ENCODE measurements around the gene RPS14. TPM values are rescaled to one million over a fixed set of nuclear protein-coding genes. Genes with fewer than 3 reads are reported as not detected.

Gene RPS14
- polyA plus RNA-seq = 1,000 to 10,000 TPM; 2,525 to 5,825 (median 4,194) TPM
- long read RNA-seq, donor 1, transcript RPS14-205 (3 exons, 3,119 nt) = minor isoform, 510 of 6,287 reads
- long read RNA-seq, donor 1, transcript RPS14-201 (5 exons, 712 nt) = minor isoform, 25 of 6,287 reads
- long read RNA-seq, donor 1, transcript RPS14-206 (2 exons, 398 nt) = minor isoform, 16 of 6,287 reads
- long read RNA-seq, donor 1, transcript RPS14-203 (5 exons, 569 nt) = major isoform, 4,623 of 6,287 reads
- long read RNA-seq, donor 1, partial matches to known transcripts = 869 of 6,287 reads
- long read RNA-seq, donor 1, other reads (novel, unspliced or antisense) = 234 of 6,287 reads
- long read RNA-seq, donor 2, transcript RPS14-205 (3 exons, 3,119 nt) = minor isoform, 88 of 1,358 reads
- long read RNA-seq, donor 2, transcript RPS14-203 (5 exons, 569 nt) = major isoform, 1,045 of 1,358 reads
- long read RNA-seq, donor 2, transcript RPS14-201 (5 exons, 712 nt) = minor isoform, 5 of 1,358 reads
- long read RNA-seq, donor 2, partial matches to known transcripts = 156 of 1,358 reads
- long read RNA-seq, donor 2, other reads (novel, unspliced or antisense) = 59 of 1,358 reads
- long read RNA-seq, donor 3, transcript RPS14-203 (5 exons, 569 nt) = major isoform, 1,355 of 2,016 reads
- long read RNA-seq, donor 3, transcript RPS14-205 (3 exons, 3,119 nt) = minor isoform, 233 of 2,016 reads
- long read RNA-seq, donor 3, transcript RPS14-206 (2 exons, 398 nt) = minor isoform, 5 of 2,016 reads
- long read RNA-seq, donor 3, transcript RPS14-201 (5 exons, 712 nt) = minor isoform, 8 of 2,016 reads
- long read RNA-seq, donor 3, partial matches to known transcripts = 353 of 2,016 reads
- long read RNA-seq, donor 3, other reads (novel, unspliced or antisense) = 61 of 2,016 reads
- long read RNA-seq, donor 4, transcript RPS14-205 (3 exons, 3,119 nt) = minor isoform, 17 of 90 reads
- long read RNA-seq, donor 4, transcript RPS14-203 (5 exons, 569 nt) = major isoform, 65 of 90 reads
- long read RNA-seq, donor 4, partial matches to known transcripts = 6 of 90 reads
- long read RNA-seq, donor 4, other reads (novel, unspliced or antisense) = 0 of 90 reads
- long read RNA-seq, donor 5, transcript RPS14-203 (5 exons, 569 nt) = major isoform, 634 of 929 reads
- long read RNA-seq, donor 5, transcript RPS14-201 (5 exons, 712 nt) = minor isoform, 6 of 929 reads
- long read RNA-seq, donor 5, transcript RPS14-205 (3 exons, 3,119 nt) = minor isoform, 113 of 929 reads
- long read RNA-seq, donor 5, partial matches to known transcripts = 153 of 929 reads
- long read RNA-seq, donor 5, other reads (novel, unspliced or antisense) = 21 of 929 reads
- long read RNA-seq, donor 6, transcript RPS14-203 (5 exons, 569 nt) = major isoform, 1,599 of 2,184 reads
- long read RNA-seq, donor 6, transcript RPS14-205 (3 exons, 3,119 nt) = minor isoform, 201 of 2,184 reads
- long read RNA-seq, donor 6, partial matches to known transcripts = 294 of 2,184 reads
- long read RNA-seq, donor 6, other reads (novel, unspliced or antisense) = 84 of 2,184 reads
- long read RNA-seq, donor 7, transcript RPS14-205 (3 exons, 3,119 nt) = minor isoform, 239 of 2,809 reads
- long read RNA-seq, donor 7, transcript RPS14-201 (5 exons, 712 nt) = minor isoform, 9 of 2,809 reads
- long read RNA-seq, donor 7, transcript RPS14-203 (5 exons, 569 nt) = major isoform, 2,096 of 2,809 reads
- long read RNA-seq, donor 7, partial matches to known transcripts = 337 of 2,809 reads
- long read RNA-seq, donor 7, other reads (novel, unspliced or antisense) = 121 of 2,809 reads
- long read RNA-seq, donor 8, transcript RPS14-203 (5 exons, 569 nt) = major isoform, 265 of 340 reads
- long read RNA-seq, donor 8, transcript RPS14-205 (3 exons, 3,119 nt) = minor isoform, 41 of 340 reads
- long read RNA-seq, donor 8, partial matches to known transcripts = 34 of 340 reads
- long read RNA-seq, donor 8, other reads (novel, unspliced or antisense) = 0 of 340 reads
- long read RNA-seq, donor 9, transcript RPS14-203 (5 exons, 569 nt) = major isoform, 469 of 601 reads
- long read RNA-seq, donor 9, transcript RPS14-201 (5 exons, 712 nt) = minor isoform, 7 of 601 reads
- long read RNA-seq, donor 9, transcript RPS14-205 (3 exons, 3,119 nt) = minor isoform, 57 of 601 reads
- long read RNA-seq, donor 9, partial matches to known transcripts = 45 of 601 reads
- long read RNA-seq, donor 9, other reads (novel, unspliced or antisense) = 17 of 601 reads
- long read RNA-seq, donor 10, transcript RPS14-205 (3 exons, 3,119 nt) = minor isoform, 215 of 3,044 reads
- long read RNA-seq, donor 10, transcript RPS14-206 (2 exons, 398 nt) = minor isoform, 9 of 3,044 reads
- long read RNA-seq, donor 10, transcript RPS14-201 (5 exons, 712 nt) = minor isoform, 15 of 3,044 reads
- long read RNA-seq, donor 10, transcript RPS14-203 (5 exons, 569 nt) = major isoform, 2,318 of 3,044 reads
- long read RNA-seq, donor 10, partial matches to known transcripts = 393 of 3,044 reads
- long read RNA-seq, donor 10, other reads (novel, unspliced or antisense) = 88 of 3,044 reads

DNA sequence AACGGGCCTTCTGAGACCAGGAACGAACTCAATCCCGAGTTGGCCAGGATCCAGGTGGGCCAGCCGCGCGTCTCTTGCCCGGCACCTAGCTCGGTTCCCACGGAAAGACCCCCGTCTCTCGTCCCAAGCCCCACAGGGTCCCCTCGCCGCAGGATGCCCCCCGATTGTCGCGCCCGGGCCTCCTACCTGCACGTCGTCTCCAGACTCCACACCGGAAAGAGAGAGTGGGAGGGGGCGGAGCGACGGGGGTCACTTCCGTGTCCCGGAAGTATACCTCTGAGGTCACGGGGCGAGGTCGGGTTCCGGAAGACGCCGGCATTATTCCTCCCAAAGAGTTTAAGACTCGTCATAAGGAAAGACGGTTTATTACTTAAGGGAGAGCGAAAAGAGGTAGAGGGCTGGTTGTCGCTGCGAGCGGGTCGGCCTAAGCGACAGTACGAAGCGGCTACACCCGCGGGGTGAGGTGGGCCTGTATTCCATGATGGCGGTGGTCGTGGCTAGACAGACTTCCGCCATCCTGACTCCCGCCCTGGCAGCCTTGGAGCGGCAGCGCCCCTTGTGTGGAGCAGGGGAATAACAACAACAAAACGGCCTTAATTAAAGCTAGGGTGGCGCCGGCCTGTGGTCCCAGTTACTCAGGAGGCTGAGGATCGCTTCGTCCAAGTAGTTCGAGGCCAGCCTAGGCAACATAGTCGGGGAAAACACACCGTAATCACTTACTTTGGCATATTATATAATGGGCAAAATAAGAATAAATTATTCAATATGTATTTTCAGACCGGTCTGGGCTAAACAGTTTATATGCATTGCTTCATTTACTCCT lies at the start of gene RPS14:
RPS14 (minus strand) TSS at position 223 of the 823 bp plus-strand sequence. CDS start 2,006 bp downstream, outside the sequence.
- peaks cover 11 to 32% (median 21%) of the 10 kb centered on the region in 3 donors for H3K36me3 ChIP-seq (ENCODE audit: control insufficient read depth in 3 of 3, insufficient read depth in 2 of 3, low read depth in 1 of 3, low read length in 3 of 3)
- H3K9me3 ChIP-seq (ENCODE audit: control insufficient read depth in 2 of 2, insufficient read depth in 1 of 2, low read depth in 1 of 2, low read length in 1 of 2) = no peaks in the 10 kb centered on the region
- H3K27ac ChIP-seq (ENCODE audit: low read depth in 1 of 3, low read length in 2 of 3) = peak within 1 kb of the TSS; percentile 66 to 100 (median 95)
- H3K4me3 ChIP-seq (ENCODE audit: low read depth in 1 of 3, low read length in 3 of 3) = peak within 1 kb of the TSS; percentile 76 to 89 (median 83)
- DNase-seq (peak; percentile 95 to 100), FAIRE-seq (no peak)
- 2 to 3% (median 3%) methylated on average over 58 of the region's 58 CpGs for WGBS, 3 donors
- H3K27me3 ChIP-seq (ENCODE audit: control insufficient read depth in 3 of 3, insufficient read depth in 3 of 3, low read length in 3 of 3) = no peaks in the 10 kb centered on the region
- H3K4me1 ChIP-seq (ENCODE audit: control insufficient read depth in 3 of 3, insufficient read depth in 2 of 3, low read depth in 1 of 3, low read length in 2 of 3) = peaks cover 0 to 11% (median 3%) of the 10 kb centered on the region in 3 donors

DNA sequence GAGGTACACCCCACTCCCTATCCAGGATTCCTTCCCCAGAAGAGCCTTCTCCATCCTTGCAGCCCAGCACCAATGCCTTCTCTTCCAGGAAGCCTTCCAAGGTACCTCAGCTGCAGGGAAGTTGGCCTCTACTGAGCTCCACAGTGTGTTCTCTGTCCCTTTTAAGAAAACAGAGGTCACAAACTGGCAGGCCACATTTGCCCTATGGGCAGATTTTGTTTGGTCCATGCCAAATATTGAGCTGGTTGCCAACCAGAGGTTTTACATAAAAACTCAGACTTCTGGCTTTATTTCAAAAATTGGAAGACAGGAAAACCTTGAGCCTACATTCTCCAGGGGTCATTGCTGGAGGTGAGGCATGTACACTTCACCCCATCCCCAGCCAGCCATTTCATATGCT lies 49.4 kb upstream of the RPS14 start:
- no peaks in the 10 kb centered on the region for H3K9me3 ChIP-seq (ENCODE audit: control insufficient read depth in 2 of 2, insufficient read depth in 1 of 2, low read depth in 1 of 2, low read length in 1 of 2)
- H3K27ac ChIP-seq (ENCODE audit: low read depth in 1 of 3, low read length in 2 of 3) = peak overlapping the region in 2 of 3 donors; percentile 2 to 3
- H3K4me3 ChIP-seq (ENCODE audit: low read depth in 1 of 3, low read length in 3 of 3) = no peak overlapping the region
- H3K4me1 ChIP-seq (ENCODE audit: control insufficient read depth in 3 of 3, insufficient read depth in 2 of 3, low read depth in 1 of 3, low read length in 2 of 3) = peaks cover 11 to 39% (median 20%) of the 10 kb centered on the region in 3 donors
- H3K36me3 ChIP-seq (ENCODE audit: control insufficient read depth in 3 of 3, insufficient read depth in 2 of 3, low read depth in 1 of 3, low read length in 3 of 3) = peaks cover 0 to 72% (median 0%) of the 10 kb centered on the region in 3 donors
- DNase-seq (no peak), FAIRE-seq (no peak)
- no peaks in the 10 kb centered on the region for H3K27me3 ChIP-seq (ENCODE audit: control insufficient read depth in 3 of 3, insufficient read depth in 3 of 3, low read length in 3 of 3)

DNA sequence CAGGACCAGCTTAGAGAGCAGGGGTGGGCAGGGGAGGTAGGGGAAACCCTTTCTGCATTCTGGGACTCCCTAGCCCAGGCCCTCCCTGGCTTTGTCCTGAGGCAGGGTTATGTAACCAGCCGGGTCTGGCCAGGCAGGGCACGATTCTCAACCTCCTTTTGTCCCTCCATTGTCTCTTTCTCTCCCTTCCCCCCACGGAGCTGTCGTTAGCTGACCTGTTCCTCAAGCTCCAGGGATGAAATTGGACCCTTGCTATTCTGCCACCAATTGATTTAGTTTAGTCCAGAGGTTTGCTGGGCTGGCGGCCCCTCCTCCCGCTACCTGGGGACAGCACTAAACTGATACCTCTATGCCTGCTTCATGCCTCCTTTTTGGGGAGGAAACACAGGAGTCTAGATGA lies 49.0 kb upstream of the RPS14 start:
- 71 to 82% (median 79%) methylated on average over 6 of the region's 6 CpGs for WGBS, 3 donors

DNA sequence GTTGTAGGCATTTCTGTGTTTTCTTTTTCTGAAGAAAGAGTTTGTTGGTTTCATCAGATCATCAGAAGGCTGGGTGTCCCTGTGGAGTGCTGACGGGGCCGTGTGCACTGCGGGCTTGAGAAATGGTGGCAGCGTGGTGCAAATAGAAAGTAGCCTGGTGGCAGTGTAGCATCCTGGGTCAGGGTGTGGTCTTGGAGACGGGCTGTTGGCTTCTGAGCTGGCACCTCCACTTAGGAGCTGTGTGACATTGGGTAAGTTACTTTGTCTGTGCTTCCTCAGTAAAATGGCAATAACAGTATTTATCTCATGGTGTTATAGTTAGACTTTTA lies 48.4 kb upstream of the RPS14 start:
- Histone ChIP-seq H3K4me3 (ENCODE audit: low read depth in 1 of 3, low read length in 3 of 3) (no peak overlapping the region), H3K9me3 (ENCODE audit: control insufficient read depth in 2 of 2, insufficient read depth in 1 of 2, low read depth in 1 of 2, low read length in 1 of 2) (no peaks in the 10 kb centered on the region), H3K36me3 (ENCODE audit: control insufficient read depth in 3 of 3, insufficient read depth in 2 of 3, low read depth in 1 of 3, low read length in 3 of 3) (peaks cover 0 to 70% (median 0%) of the 10 kb centered on the region in 3 donors), H3K4me1 (ENCODE audit: control insufficient read depth in 3 of 3, insufficient read depth in 2 of 3, low read depth in 1 of 3, low read length in 2 of 3) (peaks cover 6 to 35% (median 17%) of the 10 kb centered on the region in 3 donors), H3K27me3 (ENCODE audit: control insufficient read depth in 3 of 3, insufficient read depth in 3 of 3, low read length in 3 of 3) (no peaks in the 10 kb centered on the region), H3K27ac (ENCODE audit: low read depth in 1 of 3, low read length in 2 of 3) (peak overlapping the region; percentile 21 to 45 (median 34))
- no peak for FAIRE-seq
- DNase-seq = no peak
- 83 to 90% (median 84%) methylated on average over 5 of the region's 5 CpGs for WGBS, 3 donors

More for the DNA sequence above, 49.0 kb upstream of the RPS14 start:
- no peak overlapping the region for H3K4me3 ChIP-seq (ENCODE audit: low read depth in 1 of 3, low read length in 3 of 3)
- no peaks in the 10 kb centered on the region for H3K27me3 ChIP-seq (ENCODE audit: control insufficient read depth in 3 of 3, insufficient read depth in 3 of 3, low read length in 3 of 3)
- peaks cover 6 to 36% (median 17%) of the 10 kb centered on the region in 3 donors for H3K4me1 ChIP-seq (ENCODE audit: control insufficient read depth in 3 of 3, insufficient read depth in 2 of 3, low read depth in 1 of 3, low read length in 2 of 3)
- H3K27ac ChIP-seq (ENCODE audit: low read depth in 1 of 3, low read length in 2 of 3) = peak overlapping the region in 1 of 3 donors; percentile 34
- no peak for DNase-seq
- FAIRE-seq = no peak
- H3K9me3 ChIP-seq (ENCODE audit: control insufficient read depth in 2 of 2, insufficient read depth in 1 of 2, low read depth in 1 of 2, low read length in 1 of 2) = no peaks in the 10 kb centered on the region
- peaks cover 0 to 70% (median 0%) of the 10 kb centered on the region in 3 donors for H3K36me3 ChIP-seq (ENCODE audit: control insufficient read depth in 3 of 3, insufficient read depth in 2 of 3, low read depth in 1 of 3, low read length in 3 of 3)

DNA sequence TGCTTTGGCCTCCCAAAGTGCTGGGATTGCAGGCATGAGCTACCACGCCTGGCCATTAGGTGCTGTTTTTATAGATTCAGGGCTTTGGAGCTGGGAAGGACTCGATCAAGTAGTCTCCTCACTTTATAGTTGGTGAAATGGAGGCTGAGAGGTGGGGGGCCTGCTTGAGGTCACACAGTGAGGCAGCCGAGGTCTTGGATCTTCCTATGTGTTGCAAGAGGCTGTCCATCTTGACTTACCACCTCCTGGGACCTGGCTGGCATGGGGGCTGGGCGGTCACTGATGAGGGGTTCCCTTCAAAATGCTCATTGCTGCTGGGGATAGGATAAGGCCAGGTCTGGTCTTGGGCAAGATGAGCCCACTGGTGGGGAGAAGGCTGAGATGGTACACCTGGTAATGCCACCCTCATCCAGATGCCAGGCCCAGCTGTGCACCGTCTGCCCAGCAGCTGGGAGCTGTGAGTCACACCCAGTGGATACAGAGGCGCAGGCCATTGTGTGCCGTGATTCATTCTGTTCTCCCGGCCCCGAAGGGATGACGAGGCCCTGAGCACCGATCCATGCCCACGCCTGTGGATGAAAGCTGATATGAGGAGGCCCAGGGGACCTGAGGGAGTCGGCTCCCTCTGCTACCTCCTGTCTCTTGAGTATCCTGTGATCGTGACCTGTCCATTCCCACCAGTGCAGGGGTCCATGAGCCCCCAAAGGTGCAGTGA lies 47.9 kb upstream of the RPS14 start:
- H3K27me3 ChIP-seq (ENCODE audit: control insufficient read depth in 3 of 3, insufficient read depth in 3 of 3, low read length in 3 of 3) = no peaks in the 10 kb centered on the region
- WGBS, 3 donors = 54 to 62% (median 59%) methylated on average over 14 of the region's 14 CpGs
- H3K4me3 ChIP-seq (ENCODE audit: low read depth in 1 of 3, low read length in 3 of 3) = no peak overlapping the region
- peaks cover 0 to 74% (median 0%) of the 10 kb centered on the region in 3 donors for H3K36me3 ChIP-seq (ENCODE audit: control insufficient read depth in 3 of 3, insufficient read depth in 2 of 3, low read depth in 1 of 3, low read length in 3 of 3)
- no peaks in the 10 kb centered on the region for H3K9me3 ChIP-seq (ENCODE audit: control insufficient read depth in 2 of 2, insufficient read depth in 1 of 2, low read depth in 1 of 2, low read length in 1 of 2)
- H3K27ac ChIP-seq (ENCODE audit: low read depth in 1 of 3, low read length in 2 of 3) = peak overlapping the region; percentile 21 to 45 (median 42)
- peaks cover 6 to 35% (median 17%) of the 10 kb centered on the region in 3 donors for H3K4me1 ChIP-seq (ENCODE audit: control insufficient read depth in 3 of 3, insufficient read depth in 2 of 3, low read depth in 1 of 3, low read length in 2 of 3)
- DNase-seq (peak; percentile 67), FAIRE-seq (no peak)

DNA sequence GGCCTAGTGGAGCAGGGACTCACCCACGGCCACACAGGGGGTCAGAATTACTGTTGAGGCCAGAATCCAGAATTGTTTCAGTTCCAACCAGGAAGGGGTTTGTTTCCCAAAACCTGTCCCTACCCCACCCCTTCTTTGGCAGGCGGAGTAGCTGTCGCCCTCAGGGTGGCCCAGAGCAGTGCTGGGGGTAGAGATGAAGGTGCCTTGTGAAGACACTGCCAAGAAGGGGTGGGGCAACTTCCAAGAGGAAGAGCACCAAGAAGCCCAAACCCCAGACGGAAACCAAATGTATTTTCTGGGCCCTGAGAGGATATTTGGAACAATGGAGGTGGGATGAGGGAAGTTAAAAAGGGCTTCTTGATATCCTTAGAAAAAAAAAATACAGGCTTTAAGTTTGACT lies 47.0 kb upstream of the RPS14 start:
- Histone ChIP-seq H3K36me3 (ENCODE audit: control insufficient read depth in 3 of 3, insufficient read depth in 2 of 3, low read depth in 1 of 3, low read length in 3 of 3) (peaks cover 0 to 73% (median 0%) of the 10 kb centered on the region in 3 donors), H3K4me1 (ENCODE audit: control insufficient read depth in 3 of 3, insufficient read depth in 2 of 3, low read depth in 1 of 3, low read length in 2 of 3) (peaks cover 6 to 39% (median 12%) of the 10 kb centered on the region in 3 donors), H3K9me3 (ENCODE audit: control insufficient read depth in 2 of 2, insufficient read depth in 1 of 2, low read depth in 1 of 2, low read length in 1 of 2) (no peaks in the 10 kb centered on the region), H3K4me3 (ENCODE audit: low read depth in 1 of 3, low read length in 3 of 3) (no peak overlapping the region), H3K27me3 (ENCODE audit: control insufficient read depth in 3 of 3, insufficient read depth in 3 of 3, low read length in 3 of 3) (no peaks in the 10 kb centered on the region), H3K27ac (ENCODE audit: low read depth in 1 of 3, low read length in 2 of 3) (peak overlapping the region in 1 of 3 donors; percentile 33)
- DNase-seq (no peak), FAIRE-seq (no peak)
- WGBS, 3 donors = 73 to 89% (median 86%) methylated on average over 4 of the region's 4 CpGs

All from small intestine (tissue), 16 donors.